Transverse colon (tissue), 4 donors: ENCODE data around the gene CD300A.

Experiments used
- POLR2AphosphoS5 ChIP-seq, 3 donors: sonication (generic); formaldehyde crosslinking; IDR thresholded peaks; one replicate each; pipeline ENCODE4 v1.6.1; 2016; ENCODE audit warnings: antibody characterized with exemption in 3 of 3
- TF ChIP-seq, protein P1 (sequence below), 5 experiments: fragments of 200-600 bp in 3 of 5; fragments of 450-650 bp in 2 of 5; sonication (generic) in 3 of 5; IDR thresholded peaks; 1 replicate in 2 of 5; 2 replicates in 3 of 5; pipeline ENCODE4 v1.5.1; 2016 to 2017; ENCODE audit warnings: antibody characterized with exemption in 5 of 5, inconsistent platforms in 3 of 5, mild to moderate bottlenecking in 2 of 5, moderate library complexity in 1 of 5

DNA sequence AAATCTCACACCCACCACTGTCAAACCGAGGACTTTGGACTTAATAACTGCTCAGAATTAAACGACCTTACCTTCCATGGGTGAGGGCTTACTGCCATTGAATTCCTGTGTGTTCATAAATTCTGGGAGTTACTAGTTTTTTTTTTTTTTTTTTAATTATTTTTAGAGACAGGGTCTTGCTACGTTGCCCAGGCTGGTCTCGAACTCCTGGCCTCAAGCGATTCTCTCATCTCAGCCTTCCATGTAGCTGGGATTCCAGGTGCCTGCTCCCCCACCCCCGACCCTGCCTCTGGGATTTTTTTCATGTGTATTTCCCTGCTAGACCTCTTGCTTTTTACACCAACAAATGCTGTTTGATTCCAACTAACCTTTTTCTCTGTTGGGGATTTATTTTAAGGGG lies 14.9 kb upstream of the CD300A start:
- TF ChIP-seq, protein P1, sequence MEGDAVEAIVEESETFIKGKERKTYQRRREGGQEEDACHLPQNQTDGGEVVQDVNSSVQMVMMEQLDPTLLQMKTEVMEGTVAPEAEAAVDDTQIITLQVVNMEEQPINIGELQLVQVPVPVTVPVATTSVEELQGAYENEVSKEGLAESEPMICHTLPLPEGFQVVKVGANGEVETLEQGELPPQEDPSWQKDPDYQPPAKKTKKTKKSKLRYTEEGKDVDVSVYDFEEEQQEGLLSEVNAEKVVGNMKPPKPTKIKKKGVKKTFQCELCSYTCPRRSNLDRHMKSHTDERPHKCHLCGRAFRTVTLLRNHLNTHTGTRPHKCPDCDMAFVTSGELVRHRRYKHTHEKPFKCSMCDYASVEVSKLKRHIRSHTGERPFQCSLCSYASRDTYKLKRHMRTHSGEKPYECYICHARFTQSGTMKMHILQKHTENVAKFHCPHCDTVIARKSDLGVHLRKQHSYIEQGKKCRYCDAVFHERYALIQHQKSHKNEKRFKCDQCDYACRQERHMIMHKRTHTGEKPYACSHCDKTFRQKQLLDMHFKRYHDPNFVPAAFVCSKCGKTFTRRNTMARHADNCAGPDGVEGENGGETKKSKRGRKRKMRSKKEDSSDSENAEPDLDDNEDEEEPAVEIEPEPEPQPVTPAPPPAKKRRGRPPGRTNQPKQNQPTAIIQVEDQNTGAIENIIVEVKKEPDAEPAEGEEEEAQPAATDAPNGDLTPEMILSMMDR (IDR thresholded peaks at IDR 0.05) = no peak
- no peak for TF ChIP-seq POLR2AphosphoS5 (IDR thresholded peaks at IDR 0.05)
